Measurements from ENCODE around the gene SHE.

SHE gene

DNA sequence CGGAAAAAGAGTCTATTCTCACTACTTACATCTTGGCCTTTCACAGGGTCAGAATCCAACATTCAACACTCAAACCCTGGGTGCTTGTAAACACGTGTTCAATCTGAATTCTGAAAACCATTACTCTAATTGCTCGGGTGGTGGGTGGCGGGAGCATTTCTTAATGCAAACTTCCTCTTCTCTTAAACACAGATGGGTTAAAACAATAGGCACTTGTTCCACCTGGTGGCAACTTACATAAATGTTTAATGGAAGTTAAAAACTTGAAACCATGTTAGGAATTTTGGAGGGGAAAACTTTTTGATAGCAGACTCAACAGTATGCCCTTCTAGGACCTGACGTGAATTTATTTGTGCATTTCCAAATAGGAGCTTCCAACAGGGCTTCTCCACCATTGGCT lies 23.6 kb downstream of the SHE start:
- DNase-seq (ENCODE audit: low read depth): no peak

DNA sequence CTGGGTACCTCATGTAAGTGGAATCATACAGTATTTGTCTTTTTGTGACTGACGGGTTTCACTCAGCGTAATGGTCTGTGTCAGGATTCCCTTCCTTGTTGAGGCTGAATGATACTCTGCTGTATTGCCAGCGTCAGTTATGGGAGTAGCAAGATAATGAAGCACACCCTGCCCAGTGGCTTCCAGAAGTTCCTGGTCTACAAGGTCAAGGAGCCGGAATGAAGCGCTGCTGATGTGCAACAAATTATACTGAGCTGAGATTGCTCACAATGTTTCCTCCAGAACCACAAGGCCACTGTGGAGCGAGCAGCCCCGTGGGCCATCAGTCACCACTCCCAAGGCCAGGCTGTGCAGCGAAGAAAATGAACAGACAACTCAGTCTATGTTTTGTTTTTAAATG lies 24.2 kb downstream of the SHE start:
- no peak for DNase-seq (ENCODE audit: low read depth)

DNA sequence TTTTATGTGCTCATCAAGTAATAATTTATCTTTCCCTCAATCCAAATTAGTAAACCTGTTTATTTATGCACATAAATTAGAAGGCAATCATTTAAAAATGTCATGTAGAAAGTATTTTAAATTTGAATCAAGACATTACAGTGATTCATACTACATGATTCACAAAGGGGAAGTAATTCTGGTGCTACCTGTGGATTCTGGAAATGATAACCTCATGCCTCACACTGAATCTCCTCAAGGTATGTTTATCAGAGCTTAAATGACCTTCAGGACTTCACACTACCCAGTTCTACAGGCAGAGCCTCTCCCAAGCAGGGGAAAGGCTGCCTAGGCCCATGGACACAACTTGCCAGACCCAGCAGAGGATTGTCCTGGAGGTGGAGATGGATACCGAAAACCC lies 25.4 kb downstream of the SHE start:
- DNase-seq (ENCODE audit: low read depth): no peak

DNA sequence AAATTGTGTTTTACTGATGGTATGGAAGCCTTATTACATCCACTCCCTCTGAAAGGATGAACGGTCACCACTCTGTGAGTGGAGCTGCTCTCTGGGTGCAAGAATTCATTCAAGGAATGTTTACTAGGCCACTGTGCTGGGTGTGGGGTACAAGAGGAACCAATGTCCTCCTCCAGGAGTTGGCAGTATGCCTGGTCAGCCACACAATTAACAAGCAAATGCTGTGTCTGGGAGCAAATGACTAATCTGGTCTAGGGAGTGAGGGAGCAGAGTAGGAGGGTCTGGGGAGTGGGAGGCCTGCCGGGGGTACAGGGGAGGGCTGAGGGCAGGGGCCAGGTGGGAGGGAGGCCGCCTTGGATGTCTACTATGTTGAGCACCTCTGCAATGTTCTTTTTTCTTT lies 27.4 kb downstream of the SHE start:
- no peak for DNase-seq (ENCODE audit: low read depth)

DNA sequence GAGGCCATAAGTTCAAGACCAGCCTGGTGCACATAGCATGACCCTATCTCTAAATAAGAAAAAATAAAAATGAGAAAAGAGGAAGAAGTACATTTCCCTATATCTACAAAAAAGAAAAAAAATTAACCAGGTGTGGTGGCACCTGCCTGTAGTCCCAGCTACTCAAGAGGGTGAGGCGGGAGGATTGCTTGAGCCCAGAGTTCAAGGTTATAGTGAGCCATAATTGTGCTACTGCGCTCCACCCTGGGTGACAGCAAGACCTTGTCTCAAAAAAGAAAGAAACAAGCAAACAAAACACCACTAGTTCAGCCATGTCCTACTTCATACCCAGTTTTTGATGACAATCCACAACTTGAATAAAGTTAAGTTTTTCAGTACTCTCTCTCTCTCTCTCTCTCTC lies 30.9 kb downstream of the SHE start:
- no peak for DNase-seq (ENCODE audit: low read depth)

DNA sequence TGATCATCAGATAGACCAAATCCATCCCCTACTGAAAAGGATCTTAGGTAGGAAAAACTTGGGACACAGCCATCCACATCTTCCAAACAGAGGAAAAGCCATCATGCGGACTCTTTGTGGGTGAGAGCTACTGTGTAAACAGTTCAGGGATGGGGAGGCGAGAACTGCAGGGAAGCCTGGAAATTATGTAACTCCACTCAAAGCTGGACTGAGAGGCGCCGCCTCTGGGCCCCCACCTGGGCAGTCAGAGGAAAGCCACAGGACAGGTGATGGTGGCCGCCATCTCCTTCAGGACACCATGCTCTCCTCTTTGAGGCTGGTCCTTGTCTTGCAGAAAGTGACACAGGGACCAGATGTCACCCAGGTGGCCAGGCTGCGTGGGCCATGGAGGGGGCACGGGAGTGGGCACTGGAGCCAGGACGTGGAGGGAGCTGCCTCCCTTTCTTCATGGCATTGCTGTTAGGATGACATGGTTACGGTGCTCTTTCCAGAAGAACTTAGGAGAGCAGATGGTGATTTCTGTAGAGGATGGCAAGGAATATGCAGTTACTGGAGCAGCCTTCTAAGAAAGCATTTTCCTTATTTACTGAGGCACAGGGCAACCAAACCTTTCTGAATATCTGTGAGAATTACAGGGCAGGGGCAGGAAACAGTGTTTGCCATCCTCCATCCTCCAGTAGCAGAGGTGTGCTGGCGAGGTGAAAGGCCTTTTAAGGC lies 32.2 kb downstream of the SHE start:
- DNase-seq (ENCODE audit: low read depth): no peak

DNA sequence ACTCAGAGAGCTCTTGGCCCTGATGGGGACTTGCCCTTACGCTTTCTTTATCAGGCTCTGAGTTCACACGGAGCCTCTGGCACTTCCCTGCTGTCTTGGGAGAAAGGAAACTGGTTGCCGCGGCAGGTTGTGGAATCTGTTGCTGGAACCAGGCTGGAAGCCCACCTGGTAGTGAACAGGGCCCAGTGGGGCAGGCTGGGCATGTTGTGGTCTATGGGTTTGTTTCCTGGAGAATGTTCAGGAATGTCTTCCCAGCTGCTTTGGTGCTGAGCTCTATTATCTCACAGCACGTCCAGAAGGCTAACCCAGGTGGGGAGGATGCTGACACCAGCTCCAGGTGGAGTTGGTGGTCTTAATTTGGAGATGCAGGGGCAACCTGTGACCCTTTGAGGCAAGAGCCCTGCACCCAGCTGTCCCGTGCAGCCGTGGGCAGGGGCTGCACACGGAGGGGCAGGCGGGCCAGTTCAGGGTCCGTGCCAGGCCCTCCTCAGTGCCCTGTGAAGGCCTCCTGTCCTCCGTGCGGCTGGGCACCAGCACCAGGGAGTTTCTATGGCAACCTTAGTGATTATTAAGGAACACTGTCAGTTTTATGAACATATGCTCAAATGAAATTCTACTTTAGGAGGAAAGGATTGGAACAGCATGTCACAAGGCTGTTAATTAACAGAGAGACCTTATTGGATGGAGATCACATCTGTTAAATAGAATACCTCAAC lies 33.5 kb downstream of the SHE start:
- no peak for DNase-seq (ENCODE audit: low read depth)

DNA sequence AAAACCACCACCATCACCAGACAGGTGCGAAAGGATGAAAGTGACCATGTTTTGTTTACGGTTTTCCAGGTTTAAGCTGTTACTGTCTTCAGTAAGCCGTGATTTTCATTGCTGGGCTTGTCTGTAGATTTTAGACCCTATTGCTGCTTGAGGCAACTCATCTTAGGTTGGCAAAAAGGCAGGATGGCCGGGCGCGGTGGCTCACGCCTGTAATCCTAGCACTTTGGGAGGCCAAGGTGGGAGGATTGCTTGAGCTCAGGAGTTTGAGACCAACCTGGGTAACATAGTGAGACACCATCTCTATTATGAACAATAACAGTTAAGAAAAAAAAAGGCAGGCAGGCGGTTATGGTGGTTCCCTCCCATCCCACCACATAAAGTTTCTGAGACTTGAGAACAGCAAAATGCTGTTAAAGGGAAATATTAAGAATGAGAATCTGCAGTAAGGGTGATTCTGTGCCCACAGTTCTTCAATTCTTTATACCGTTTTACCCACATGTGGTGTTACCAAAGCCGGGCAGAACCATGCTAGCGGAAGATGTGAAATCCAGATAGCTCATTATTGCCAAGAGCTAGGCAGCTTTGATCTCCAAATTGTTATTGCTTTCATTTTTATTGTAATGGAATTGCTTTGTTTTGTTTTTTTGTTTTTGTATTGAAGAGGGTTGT lies 34.6 kb downstream of the SHE start:
- DNase-seq (ENCODE audit: low read depth): no peak

DNA sequence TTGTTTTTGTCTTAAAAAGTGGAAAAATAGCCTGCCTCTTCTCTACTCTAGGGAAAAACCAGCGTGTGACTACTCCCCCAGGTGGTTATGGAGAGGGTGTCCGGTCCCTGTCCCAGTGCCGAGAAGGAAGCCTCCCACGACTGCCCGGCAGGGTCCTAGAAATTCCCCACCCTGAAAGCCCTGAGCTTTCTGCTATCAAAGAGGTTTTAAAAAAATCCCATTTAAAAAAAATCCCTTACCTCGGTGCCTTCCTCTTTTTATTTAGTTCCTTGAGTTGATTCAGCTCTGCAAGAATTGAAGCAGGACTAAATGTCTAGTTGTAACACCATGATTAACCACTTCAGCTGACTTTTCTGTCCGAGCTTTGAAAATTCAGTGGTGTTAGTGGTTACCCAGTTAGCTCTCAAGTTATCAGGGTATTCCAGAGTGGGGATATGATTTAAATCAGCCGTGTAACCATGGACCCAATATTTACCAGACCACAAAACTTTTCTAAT lies 35.2 kb downstream of the SHE start:
- no peak for DNase-seq (ENCODE audit: low read depth)

DNA sequence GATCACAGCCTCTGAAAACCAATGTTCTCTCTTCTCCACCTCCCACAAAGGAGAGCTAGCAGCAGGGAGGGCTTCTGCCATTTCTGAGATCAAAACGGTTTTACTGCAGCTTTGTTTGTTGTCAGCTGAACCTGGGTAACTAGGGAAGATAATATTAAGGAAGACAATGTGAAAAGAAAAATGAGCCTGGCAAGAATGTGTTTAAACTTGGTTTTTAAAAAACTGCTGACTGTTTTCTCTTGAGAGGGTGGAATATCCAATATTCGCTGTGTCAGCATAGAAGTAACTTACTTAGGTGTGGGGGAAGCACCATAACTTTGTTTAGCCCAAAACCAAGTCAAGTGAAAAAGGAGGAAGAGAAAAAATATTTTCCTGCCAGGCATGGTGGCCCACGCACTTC lies 36.0 kb downstream of the SHE start:
- no peak for DNase-seq (ENCODE audit: low read depth)

DNA sequence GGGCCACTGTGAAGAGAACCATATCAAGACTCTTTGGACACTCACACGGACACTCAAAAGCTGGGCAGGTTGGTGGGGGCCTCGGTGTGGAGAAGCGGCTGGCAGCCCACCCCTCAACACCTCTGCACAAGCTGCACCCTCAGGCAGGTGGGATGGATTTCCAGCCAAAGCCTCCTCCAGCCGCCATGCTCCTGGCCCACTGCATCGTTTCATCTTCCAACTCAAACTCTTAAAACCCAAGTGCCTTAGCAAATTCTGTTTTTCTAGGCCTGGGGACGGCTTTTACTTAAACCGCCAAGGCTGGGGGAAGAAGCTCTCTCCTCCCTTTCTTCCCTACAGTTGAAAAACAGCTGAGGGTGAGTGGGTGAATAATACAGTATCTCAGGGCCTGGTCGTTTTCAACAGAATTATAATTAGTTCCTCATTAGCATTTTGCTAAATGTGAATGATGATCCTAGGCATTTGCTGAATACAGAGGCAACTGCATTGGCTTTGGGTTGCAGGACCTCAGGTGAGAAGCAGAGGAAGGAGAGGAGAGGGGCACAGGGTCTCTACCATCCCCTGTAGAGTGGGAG lies 36.5 kb downstream of the SHE start:
- DNase-seq (ENCODE audit: low read depth): no peak

DNA sequence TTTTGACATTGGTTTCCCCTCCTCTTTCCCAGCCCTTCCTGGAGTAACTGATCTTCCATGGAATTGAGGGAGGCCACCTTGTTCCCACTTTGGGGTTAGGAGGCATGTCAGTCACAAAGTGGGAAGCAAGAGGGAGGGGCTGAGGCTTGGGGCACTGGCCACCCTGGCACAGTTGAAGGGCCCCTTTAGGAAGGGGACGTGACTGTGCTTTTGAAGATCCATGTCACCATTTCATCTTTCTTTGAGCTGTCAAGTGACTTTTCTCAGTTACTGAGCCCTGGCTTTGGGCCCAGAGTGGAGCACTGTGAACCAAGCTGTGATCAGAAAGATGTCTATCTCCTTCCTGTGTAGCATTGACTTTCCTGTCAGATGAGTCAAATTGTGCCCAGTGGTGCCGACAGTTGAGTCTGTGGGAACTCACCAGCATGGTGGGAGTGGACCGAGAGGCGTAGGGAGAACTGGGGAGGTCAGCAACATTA lies 38.7 kb downstream of the SHE start:
- no peak for DNase-seq (ENCODE audit: low read depth)

DNA sequence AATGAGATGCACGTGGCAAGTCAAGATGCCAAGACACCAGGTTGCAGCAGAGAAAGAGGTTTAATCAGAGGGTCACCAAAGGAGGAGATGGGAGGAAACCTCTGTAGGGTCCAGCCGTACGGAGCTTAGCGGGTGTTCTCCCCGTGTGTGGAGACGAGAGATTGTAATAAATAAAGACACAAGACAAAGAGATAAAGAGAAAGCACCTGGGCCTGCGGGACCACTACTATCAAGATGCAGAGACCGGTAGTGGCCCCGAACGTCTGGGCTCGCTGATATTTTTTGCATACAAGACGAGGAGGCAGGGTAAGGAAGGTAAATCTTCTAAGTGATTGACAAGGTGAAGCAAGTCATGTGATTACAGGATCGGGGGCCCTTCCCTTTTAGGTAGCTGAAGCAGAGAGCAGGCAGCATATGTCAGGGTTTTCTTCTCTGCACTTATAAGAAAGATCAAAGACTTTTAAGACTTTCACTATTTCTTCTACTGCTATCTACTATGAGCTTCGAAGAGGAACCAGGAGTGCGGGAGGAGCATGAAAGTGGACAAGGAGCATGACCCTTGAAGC lies 41.4 kb downstream of the SHE start:
- no peak for DNase-seq (ENCODE audit: low read depth)

DNA sequence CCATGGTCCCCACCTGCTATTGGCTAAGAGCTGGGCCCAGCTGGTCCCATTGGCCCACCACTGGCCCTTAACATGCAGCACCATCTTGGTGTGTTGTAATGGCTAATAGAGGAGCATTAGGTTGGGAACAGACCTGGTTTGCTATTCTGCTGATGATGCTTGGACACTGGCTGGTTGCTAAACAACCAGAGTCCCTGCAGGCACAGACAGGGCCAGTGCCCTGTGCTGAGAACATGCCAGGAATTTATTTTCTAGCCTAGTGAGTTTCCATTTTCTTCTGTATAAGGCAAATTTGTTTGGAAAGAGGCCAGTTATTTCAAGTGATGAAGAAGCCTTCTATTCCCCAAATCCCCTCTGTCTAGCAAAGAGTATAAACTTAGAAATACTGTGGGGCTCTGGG lies 43.1 kb downstream of the SHE start:
- DNase-seq (ENCODE audit: low read depth): no peak

DNA sequence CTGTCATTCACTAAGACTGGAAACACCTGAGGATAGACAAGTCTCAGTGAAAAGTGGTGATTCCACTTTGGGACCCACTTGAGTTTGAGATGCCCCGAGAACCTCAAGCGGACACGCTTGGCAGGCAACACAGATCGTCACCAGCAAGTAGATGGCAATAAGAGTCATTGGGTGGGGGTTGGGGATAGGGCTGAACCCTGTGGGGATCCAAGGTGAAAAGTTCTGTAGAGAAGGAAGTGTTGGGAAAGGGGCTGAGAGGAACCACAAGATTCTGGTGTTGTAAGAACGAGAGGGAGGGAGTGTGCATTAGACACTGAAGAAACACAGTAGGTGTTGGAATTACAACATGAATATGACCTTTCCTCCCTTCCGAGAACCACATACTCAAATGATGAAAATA lies 45.6 kb downstream of the SHE start:
- DNase-seq (ENCODE audit: low read depth): no peak

DNA sequence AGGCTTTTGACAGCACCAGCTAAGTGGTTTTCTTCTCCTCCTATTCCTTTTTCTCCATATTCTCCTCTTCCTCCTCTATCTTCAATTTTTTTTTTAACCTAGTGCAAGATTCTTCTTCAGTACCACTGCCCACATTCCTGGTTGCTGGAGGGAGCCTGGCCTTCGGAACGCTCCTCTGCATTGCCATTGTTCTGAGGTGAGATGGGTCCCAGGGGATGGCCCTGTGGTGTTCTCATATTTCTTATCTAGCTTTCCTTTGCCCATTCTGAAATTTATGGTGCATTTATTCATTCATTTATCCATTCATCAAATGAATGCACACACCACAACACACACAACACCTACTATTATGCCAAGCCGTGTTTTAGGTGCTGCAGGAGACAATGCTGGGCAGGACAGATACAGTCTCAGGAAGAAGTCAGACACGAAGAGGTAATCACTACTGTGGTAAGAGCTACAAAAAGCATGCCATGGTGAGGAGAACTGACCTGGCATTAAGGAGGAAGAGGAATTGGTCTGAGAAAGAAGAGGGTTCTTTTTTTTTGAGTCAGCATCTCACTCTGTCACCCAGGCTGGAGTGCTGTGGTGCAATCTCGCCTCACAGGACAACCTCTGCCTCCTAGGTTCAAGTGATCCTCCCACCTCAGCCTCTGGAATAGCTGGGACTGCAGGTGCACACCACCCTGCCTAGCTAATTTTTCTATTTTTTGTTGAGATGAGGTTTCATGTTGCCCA lies 47.7 kb downstream of the SHE start:
- no peak for DNase-seq (ENCODE audit: low read depth)

DNA sequence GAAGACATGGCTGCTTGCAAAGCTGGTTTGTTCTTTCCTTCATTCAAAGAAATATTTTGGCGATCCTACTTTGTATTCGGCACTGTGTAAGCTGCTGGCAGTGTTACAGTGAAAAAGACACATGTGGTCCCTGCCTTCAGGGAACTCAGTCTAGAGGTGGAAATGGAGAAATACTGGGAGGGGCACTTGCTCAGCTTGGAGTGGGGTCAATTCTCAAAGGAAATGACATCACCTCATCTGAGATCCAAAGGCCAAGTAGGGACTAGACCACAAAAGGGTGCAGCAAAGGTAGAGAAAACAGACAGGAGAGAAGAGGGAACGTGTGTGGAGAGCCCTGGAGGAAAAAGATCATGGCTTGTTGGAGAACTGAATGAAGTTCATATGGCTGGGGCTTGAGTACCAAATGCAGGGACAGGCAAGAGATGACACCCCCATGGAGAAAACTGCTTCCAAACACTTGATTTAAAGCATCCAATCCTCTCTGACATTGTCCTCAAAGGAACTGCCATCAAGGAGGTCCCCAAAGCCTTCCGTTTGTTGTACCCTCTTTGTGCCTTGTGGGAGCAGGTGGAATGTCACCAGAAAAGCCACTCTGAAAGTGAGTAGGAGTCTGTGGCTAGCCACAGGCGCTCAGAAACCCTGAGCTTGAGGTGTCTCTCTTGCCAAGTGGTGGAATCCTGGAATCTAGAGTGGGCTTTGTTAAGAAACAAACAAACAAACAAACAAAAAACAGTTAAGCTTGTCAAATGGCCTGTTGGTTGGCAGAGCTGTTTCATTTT lies 48.4 kb downstream of the SHE start:
- peak; percentile 43 for DNase-seq (ENCODE audit: low read depth)

DNA sequence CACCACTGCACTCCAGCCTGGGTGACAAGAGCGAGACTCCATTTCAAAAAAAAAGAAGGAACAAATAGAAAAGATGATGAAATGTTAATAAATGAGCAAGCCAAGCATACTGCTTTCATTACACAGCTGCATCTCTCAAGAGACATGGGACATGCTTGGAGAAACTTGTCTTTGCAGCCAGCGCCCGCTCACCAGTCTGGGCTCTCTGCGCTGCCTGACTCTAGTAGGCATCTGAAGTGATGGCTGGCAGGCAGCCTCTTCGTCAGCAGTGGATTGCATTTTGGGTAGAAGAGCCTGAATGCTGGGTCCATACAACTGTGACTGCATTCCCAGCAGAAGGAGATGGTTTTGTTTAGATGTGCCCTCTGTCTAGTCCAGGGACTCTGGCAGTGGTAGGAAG lies 49.1 kb downstream of the SHE start:
- no peak for DNase-seq (ENCODE audit: low read depth)

DNA sequence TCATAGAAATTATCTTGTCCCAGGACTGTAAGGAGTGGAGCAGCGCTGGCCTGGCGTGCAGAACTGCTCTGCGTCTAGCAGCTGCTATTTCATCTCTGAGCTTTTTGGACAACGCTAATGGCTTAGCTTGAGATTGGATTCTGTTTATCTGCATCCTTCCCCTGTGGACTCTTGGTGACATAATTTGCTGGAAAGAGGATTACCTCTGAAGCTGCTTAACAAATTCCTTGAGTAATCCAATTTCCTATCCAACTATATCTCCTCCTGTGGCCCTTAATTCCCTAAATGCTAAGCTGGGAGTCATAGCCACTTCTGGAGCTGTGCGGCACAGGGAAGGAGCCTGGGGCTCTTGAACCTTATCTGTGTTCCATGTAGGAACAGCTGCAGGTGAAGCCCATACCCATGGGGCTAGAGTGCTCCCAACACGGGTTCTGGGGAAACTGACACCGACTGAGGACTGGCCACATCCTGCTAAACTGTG lies 53.8 kb downstream of the SHE start:
- DNase-seq (ENCODE audit: low read depth): no peak

DNA sequence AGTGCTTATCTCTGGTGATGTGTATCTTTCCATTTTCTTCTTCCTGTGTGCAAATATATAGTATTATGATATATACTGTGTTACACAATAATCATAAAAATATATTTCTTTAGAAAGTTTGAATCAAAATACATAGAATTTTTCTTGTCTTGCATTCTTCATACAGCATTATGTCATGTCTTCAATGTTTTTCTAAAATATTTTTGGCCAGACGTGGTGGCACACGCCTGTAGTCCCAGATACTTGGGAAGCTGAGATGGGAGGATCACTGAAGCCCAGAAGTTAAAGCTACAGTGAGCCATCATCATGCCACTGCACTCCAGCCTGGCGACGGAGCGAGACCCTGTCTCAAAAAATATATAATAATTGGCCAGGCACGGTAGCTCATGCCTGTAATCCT lies 55.4 kb downstream of the SHE start:
- DNase-seq (ENCODE audit: low read depth): no peak

DNA sequence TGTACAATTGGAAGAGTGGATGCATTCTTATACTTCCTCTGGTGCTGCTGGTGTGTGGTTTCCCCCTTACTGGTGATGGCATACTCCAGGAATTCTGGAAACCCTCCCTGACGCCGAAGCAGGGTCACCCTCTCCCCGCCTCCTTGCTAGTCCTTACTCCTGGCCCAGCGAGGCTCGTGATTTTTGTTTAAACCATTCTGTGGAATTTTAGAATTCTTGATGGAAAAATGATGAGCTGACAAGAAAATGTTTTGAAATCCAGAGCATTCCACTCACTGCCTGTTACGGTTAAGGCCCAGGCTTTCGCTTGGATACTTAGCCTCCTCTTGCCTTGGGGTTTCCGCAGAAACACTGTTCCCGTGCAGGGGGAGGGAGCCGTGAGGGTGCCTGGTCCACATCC lies 55.9 kb downstream of the SHE start:
- no peak for DNase-seq (ENCODE audit: low read depth)
